Esophagus muscularis mucosa (tissue), 4 donors: ENCODE data around the gene LBX1. TPM values are rescaled to one million over a fixed set of nuclear protein-coding genes. Genes with fewer than 3 reads are reported as not detected.

Source experiments
- DNase-seq: peaks from one replicate; pipeline ENCODE4 v3.0.0-alpha.2; 2017; ENCODE audit errors: extremely low spot score
- H3K27ac ChIP-seq, 4 donors: fragments of 200-600 bp; sonication (generic); replicated peaks in 1 of 4; 1 replicate in 3 of 4; 2 replicates in 1 of 4; pipeline ENCODE4 v1.5.1; 2016 to 2019; ENCODE audit warnings: mild to moderate bottlenecking in 1 of 4
- H3K27me3 ChIP-seq, 4 donors: fragments of 200-600 bp; sonication (generic); one replicate each; pipeline versions ENCODE4 v1.5.1 to v1.6.0; 2016 to 2019
- H3K36me3 ChIP-seq, 4 donors: fragments of 200-600 bp; sonication (generic); one replicate each; pipeline ENCODE4 v1.5.1; 2016 to 2019
- H3K4me1 ChIP-seq, 4 donors: fragments of 200-600 bp; sonication (generic); one replicate each; pipeline ENCODE4 v1.5.1; 2016 to 2019
- H3K4me3 ChIP-seq, 4 donors: fragments of 200-600 bp; sonication (generic); 1 replicate in 2 of 4; 2 replicates in 2 of 4; pipeline ENCODE4 v1.5.1; 2016 to 2019; ENCODE audit warnings: mild to moderate bottlenecking in 4 of 4, moderate library complexity in 1 of 4
- H3K9me3 ChIP-seq, 4 donors: fragments of 200-600 bp; sonication (generic); 1 replicate in 3 of 4; 2 replicates in 1 of 4; pipeline ENCODE4 v1.5.1; 2016 to 2019
- EP300 ChIP-seq: sonication (generic); formaldehyde crosslinking; IDR thresholded peaks from one replicate; pipeline ENCODE4 v1.6.1; 2017; ENCODE audit warnings: antibody characterized with exemption
- POLR2A ChIP-seq: fragments of 450-650 bp; IDR thresholded peaks from one replicate; pipeline ENCODE4 v1.6.1; 2017; ENCODE audit warnings: antibody characterized with exemption, moderate library complexity, mild to moderate bottlenecking, low read depth
- POLR2AphosphoS5 ChIP-seq, 2 donors: sonication (generic); formaldehyde crosslinking; IDR thresholded peaks; one replicate each; pipeline ENCODE4 v1.6.1; 2017; ENCODE audit warnings: antibody characterized with exemption in 2 of 2
- WGBS: methylation state at CpG from one replicate; pipeline ENCODE4 v1.1.5; 2018; 5-methylcytosine and 5-hydroxymethylcytosine counted together
- intact Hi-C: fragments of 100-400 bp; cut with DNase I; formaldehyde crosslinking; loops from one replicate; pipeline ENCODE4 v1.15.1; 2023
- total RNA-seq, 4 donors: library from RNA; depleted of rRNA; stranded (reverse); fragments of >200 nt; gene quantifications; one replicate each; pipeline versions ENCODE4 v1.1.0 to v1.2.1, GENCODE V29; 2016
- TF ChIP-seq, protein P1 (sequence below), 3 experiments: fragments of 200-600 bp in 2 of 3; fragments of 450-650 bp in 1 of 3; sonication (generic) in 2 of 3; IDR thresholded peaks; one replicate each; pipeline ENCODE4 v1.5.1; 2017 to 2019; ENCODE audit warnings: antibody characterized with exemption in 3 of 3, mild to moderate bottlenecking in 2 of 3, moderate library complexity in 1 of 3

LBX1 gene, protein sequence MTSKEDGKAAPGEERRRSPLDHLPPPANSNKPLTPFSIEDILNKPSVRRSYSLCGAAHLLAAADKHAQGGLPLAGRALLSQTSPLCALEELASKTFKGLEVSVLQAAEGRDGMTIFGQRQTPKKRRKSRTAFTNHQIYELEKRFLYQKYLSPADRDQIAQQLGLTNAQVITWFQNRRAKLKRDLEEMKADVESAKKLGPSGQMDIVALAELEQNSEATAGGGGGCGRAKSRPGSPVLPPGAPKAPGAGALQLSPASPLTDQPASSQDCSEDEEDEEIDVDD
- total RNA-seq, result not detected

DNA sequence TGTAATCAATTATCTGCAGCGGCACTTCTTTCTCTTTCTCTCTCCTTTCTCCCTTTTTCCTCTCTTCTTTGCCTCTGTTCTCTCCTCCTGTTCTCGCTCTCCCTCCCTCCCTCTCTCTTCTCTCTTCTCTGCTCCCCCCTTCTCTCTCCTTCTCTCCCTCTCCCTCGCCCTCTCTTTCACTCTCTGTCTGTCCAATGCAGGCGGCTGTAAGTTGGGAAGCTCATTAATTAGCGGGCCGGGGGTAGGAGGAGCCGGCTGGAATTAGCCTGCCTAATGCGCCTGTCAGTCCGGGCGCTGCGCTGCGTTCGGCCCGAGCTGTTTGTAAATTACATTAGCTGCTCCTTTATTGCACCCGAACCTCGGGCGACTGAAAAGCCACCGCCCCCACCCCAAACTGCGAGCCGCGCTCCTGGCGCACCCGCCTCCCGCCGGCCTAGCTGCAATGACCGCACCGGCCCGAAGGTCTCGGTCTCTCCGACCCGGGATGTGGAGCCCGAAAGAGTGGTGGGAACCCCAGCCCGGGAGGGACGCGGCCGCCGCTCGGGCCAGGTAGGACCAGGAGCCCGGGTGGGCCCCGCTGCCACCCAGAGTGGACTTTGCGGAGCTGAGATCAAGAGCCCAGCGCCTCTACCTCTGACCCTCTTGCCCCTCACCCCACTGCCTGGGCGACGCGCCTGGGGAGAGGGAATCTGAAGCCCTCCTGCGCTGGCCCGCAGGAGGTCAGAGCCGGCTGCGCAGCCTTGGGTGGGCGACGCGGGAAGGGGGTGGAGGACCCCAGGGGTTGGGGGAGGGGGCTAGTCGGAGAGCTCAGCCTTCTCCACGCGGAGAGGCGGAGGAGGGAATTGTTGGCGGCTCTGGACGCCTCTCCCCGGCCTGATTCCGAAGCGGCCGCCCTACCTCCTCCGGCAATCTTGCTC, at the start of gene LBX1:
LBX1 (minus strand) TSS at position 198 of the 917 bp plus-strand sequence. CDS start 648 bp downstream, outside the sequence.
- Histone ChIP-seq H3K36me3 (no peaks in the 10 kb centered on the region), H3K27ac (no peak within 1 kb of the TSS), H3K9me3 (no peaks in the 10 kb centered on the region), H3K27me3 (peaks cover 25 to 100% (median 92%) of the 10 kb centered on the region in 4 donors), H3K4me1 (peaks cover 48 to 60% (median 57%) of the 10 kb centered on the region in 4 donors), H3K4me3 (peak within 1 kb of the TSS; percentile 31 to 42 (median 35))
- WGBS, result 4% methylated on average over 30 of the region's 63 CpGs
- DNase-seq, result no peak
- intact Hi-C loops, result no loop called here
- TF ChIP-seq POLR2A (no peak), POLR2AphosphoS5 (IDR thresholded peaks at IDR 0.05) (no peak), EP300 (no peak)
- TF ChIP-seq, protein P1, sequence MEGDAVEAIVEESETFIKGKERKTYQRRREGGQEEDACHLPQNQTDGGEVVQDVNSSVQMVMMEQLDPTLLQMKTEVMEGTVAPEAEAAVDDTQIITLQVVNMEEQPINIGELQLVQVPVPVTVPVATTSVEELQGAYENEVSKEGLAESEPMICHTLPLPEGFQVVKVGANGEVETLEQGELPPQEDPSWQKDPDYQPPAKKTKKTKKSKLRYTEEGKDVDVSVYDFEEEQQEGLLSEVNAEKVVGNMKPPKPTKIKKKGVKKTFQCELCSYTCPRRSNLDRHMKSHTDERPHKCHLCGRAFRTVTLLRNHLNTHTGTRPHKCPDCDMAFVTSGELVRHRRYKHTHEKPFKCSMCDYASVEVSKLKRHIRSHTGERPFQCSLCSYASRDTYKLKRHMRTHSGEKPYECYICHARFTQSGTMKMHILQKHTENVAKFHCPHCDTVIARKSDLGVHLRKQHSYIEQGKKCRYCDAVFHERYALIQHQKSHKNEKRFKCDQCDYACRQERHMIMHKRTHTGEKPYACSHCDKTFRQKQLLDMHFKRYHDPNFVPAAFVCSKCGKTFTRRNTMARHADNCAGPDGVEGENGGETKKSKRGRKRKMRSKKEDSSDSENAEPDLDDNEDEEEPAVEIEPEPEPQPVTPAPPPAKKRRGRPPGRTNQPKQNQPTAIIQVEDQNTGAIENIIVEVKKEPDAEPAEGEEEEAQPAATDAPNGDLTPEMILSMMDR (IDR thresholded peaks at IDR 0.05), result no peak

DNA sequence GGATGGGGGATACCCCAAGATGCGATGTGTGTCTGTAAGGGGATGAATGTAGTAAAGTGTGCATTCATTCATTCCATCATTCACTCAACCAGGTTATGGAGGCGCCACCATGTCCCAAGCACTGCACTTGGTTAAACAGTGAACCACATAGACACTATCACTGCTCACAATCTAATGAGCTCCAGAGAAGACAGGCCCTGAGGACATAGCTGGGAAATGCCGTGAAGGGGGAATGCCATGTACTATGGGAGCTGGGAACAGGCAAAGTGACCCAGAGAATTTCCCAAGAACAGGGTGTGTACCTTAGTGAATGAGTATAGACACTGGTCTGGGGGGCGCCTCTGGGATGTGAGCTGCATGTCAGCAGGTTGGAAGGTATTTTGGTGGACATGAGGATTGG, 44.5 kb upstream of the LBX1 start:
- Histone ChIP-seq H3K4me3 (no peak overlapping the region), H3K36me3 (no peaks in the 10 kb centered on the region), H3K4me1 (no peaks in the 10 kb centered on the region), H3K9me3 (no peaks in the 10 kb centered on the region), H3K27me3 (peaks cover 0 to 40% (median 0%) of the 10 kb centered on the region in 4 donors), H3K27ac (no peak overlapping the region)
- DNase-seq, result no peak
- TF ChIP-seq, protein P1 (IDR thresholded peaks at IDR 0.05), result no peak
- TF ChIP-seq POLR2AphosphoS5 (IDR thresholded peaks at IDR 0.05), result no peak
- TF ChIP-seq POLR2A, result no peak
- no peak for TF ChIP-seq EP300
- WGBS, result 90% methylated on average over 4 of the region's 4 CpGs
- intact Hi-C loops, result loop anchor here (2.0 kb wide), 1 partner anchor 167 kb away; no protein-coding TSS in a partner anchor

DNA sequence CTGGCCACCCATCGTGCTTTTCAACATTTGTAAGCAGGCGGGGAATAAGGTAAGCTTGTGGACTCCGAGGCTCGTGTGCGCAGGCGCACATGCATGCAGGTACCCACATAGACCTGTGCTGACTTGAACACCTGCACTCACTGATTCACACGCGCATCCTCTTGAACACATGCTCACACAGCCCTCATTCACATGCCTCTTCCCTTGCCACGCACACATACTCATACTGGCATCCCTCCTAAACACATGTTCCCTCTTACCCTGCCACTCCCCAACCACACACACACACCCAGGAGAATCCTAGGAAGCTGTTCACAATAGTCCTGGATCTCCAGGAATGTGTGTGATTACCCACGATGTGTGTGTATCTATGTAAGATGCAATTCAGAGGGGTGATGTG, 44.1 kb upstream of the LBX1 start:
- Histone ChIP-seq H3K9me3 (no peaks in the 10 kb centered on the region), H3K36me3 (no peaks in the 10 kb centered on the region), H3K4me1 (no peaks in the 10 kb centered on the region), H3K27me3 (peaks cover 0 to 41% (median 0%) of the 10 kb centered on the region in 4 donors), H3K27ac (no peak overlapping the region), H3K4me3 (no peak overlapping the region)
- intact Hi-C loops, result loop anchor here (2.0 kb wide), 1 partner anchor 167 kb away; no protein-coding TSS in a partner anchor
- 86% methylated on average over 10 of the region's 10 CpGs for WGBS
- TF ChIP-seq EP300, result no peak
- no peak for TF ChIP-seq POLR2AphosphoS5 (IDR thresholded peaks at IDR 0.05)
- TF ChIP-seq, protein P1 (IDR thresholded peaks at IDR 0.05), result no peak
- no peak for TF ChIP-seq POLR2A
- DNase-seq, result no peak

DNA sequence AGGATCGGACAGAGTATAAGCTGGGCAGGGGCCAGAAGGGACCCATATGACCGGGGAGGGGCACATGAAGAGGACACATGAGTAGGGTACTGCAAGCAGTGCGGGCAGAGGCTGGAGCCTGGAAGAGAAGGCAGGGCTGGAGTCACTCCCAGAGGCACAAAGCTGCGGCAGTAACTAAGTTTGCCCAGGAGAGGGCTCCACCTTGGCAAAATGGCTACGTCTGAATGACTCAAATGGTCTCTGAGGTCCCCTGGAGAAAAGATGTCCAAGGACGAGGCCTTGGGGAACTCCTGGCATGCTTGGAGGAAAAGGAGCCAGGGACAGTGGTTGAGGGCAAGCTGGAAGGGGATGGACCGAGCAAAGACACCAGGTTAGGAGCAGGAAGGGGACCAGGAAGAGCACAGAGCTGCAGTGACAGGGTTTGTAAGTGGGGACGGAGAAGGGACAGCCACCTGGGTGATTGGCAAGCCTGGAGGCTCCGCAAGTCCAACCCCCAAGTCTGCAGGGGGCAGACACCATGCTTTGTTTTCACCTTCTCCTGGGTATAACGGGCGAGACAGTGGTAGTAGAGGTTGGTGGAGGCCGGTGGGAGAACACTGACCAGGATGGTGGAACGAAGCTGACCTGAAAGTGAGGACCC, 43.1 kb upstream of the LBX1 start:
- Histone ChIP-seq H3K9me3 (no peaks in the 10 kb centered on the region), H3K4me3 (no peak overlapping the region), H3K4me1 (no peaks in the 10 kb centered on the region), H3K27me3 (peaks cover 0 to 41% (median 0%) of the 10 kb centered on the region in 4 donors), H3K36me3 (no peaks in the 10 kb centered on the region), H3K27ac (no peak overlapping the region)
- WGBS, result 42% methylated on average over 11 of the region's 13 CpGs
- TF ChIP-seq EP300, result no peak
- TF ChIP-seq, protein P1 (IDR thresholded peaks at IDR 0.05), result peak; percentile 53 to 82 (median 63)
- no peak for DNase-seq
- intact Hi-C loops, result loop anchor here (2.0 kb wide), 1 partner anchor 168 kb away; no protein-coding TSS in a partner anchor
